VCaP (cell line): ENCODE data around the gene SLC22A7.

ENCODE experiments used
- H3K27ac ChIP-seq: fragments of 450-650 bp; 2 replicates; pipeline ENCODE4 v1.5.1; 2017
- TF ChIP-seq, protein P1 (sequence below): fragments of 450-650 bp; conservative IDR thresholded peaks from 2 replicates; pipeline ENCODE4 v1.5.1; 2017; ENCODE audit warnings: mild to moderate bottlenecking, moderate library complexity

The SLC22A7 gene

DNA sequence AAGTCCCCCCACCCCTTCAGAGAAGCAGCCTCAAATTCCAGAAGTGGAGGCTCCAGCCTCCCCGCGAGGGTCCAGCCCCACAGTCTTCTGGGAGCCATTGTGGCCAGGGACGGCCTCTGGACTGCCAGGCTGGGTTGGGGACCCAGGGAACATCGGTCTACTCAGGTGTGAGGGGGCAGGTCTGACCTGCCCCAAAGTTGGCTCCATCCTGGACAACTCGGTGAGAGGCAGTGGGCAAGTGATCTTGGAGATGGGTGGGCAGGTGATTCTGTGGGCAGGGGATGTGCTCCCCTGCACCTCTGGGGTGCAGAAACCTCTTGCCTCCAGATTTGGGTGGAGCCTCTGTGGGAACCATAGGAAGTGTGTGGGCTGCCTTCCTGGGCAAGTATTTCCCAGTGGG, 12.2 kb upstream of the SLC22A7 start:
- TF ChIP-seq, protein P1, sequence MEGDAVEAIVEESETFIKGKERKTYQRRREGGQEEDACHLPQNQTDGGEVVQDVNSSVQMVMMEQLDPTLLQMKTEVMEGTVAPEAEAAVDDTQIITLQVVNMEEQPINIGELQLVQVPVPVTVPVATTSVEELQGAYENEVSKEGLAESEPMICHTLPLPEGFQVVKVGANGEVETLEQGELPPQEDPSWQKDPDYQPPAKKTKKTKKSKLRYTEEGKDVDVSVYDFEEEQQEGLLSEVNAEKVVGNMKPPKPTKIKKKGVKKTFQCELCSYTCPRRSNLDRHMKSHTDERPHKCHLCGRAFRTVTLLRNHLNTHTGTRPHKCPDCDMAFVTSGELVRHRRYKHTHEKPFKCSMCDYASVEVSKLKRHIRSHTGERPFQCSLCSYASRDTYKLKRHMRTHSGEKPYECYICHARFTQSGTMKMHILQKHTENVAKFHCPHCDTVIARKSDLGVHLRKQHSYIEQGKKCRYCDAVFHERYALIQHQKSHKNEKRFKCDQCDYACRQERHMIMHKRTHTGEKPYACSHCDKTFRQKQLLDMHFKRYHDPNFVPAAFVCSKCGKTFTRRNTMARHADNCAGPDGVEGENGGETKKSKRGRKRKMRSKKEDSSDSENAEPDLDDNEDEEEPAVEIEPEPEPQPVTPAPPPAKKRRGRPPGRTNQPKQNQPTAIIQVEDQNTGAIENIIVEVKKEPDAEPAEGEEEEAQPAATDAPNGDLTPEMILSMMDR, result no peak
- H3K27ac ChIP-seq, result no peak overlapping the region

DNA sequence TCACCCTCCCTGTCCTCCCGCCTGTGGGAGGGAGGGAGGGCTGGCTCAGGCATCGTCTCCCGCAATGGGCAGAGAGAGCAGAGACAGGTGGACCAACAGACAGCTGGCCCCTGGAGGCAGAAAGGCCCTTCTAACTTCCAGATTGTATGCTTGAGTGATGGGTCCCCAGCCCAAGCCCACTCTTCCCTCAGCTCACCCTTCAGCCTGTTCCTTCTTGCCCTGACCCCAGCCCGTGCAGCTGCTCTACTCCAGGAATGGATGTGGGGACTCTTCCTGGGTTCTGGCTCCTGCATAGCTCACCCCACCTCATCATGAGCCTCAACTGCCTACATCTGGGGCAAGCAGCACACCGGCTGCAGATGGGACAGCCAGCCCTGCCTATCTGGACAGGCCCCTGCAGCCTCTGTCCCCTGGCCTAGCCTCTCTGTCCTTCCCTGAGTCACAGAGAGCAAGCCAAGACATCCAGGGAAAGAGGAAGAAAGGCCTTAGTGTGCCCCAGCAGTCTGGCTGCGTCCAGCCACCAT, 11.5 kb upstream of the SLC22A7 start:
- no peak overlapping the region for H3K27ac ChIP-seq

DNA sequence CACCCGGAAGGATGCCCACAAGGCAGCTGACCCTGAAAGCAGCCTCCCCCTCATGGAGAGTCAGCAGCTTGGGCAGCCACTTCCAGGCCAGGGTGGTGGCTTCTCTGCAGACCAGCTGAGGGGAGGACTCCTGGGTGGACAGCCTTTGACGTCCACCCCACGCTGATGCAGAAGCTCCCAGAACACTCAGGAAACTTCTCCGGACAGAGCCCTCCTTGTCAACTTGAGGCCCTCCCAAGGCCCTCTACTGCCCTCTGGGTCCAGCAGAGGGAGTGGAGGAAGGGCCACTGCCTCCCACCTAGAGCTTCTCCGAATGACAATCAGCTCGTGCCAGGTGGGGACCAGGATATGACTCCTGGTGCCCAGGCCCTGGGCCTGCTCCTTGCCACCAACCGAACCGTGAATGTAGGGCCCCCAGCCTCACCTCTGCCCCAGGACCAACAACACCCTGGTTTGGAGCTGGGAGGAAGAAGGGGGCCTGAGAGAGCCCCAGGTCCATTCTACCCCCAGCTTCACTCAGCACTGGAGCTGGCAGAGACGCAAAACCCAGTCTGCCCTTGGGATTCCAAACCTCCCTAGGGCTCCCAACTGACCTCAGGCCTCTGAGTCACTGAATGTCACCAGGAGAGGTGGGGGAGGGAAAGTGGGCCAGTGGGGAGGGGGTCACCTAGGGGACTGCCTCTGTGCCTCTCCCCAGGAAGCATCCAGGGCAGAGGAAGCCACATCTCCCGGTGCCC, 10.9 kb upstream of the SLC22A7 start:
- TF ChIP-seq, protein P1, result no peak
- no peak overlapping the region for H3K27ac ChIP-seq

More for the DNA sequence above, 11.5 kb upstream of the SLC22A7 start:
- TF ChIP-seq, protein P1, result no peak

DNA sequence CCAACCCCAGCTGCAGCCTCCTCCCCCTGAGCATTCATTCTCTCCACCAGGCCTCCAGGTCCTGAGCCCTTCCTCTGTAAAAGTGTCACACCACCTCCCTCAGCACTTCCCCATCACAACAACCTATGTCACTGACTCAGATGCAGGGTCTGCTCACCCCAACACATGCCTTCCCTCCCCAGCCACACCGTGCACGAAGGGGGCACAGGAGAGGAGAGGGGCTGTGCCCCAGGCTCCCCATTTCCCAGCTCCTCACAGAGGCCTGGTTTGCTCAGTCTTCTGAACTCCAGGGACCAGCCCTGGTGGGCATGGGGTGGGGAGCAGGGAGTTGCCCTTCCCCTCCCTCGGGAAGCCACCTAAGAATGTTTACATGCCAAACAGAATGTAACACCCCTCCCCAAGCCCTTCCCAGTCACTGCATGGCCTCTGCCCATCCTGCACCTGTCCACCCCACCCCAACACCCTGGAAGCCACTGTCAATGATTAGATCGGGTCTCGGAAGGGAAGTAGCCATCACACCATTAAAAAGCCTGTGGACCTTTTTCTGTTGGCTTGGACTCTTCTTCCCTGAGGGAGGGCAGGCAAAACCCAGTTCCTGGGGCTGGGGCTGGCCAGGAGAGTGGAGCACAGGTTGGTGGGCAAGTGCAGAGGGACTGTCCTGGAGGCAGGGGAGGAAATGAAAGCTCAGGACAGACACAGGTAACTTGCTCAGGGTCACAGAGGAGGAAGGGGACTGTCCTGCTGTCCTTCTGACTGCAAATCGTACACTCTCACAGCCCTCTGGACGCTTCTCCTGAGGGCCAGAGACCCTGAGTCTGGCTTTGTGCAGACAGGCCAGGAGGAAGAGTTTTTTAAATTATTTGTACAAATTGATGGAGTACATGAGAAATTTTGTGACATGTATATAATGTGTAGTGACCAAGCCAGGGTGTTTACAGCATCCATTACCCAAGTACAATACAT, 10.1 kb upstream of the SLC22A7 start:
- no peak overlapping the region for H3K27ac ChIP-seq
- TF ChIP-seq, protein P1, result no peak

DNA sequence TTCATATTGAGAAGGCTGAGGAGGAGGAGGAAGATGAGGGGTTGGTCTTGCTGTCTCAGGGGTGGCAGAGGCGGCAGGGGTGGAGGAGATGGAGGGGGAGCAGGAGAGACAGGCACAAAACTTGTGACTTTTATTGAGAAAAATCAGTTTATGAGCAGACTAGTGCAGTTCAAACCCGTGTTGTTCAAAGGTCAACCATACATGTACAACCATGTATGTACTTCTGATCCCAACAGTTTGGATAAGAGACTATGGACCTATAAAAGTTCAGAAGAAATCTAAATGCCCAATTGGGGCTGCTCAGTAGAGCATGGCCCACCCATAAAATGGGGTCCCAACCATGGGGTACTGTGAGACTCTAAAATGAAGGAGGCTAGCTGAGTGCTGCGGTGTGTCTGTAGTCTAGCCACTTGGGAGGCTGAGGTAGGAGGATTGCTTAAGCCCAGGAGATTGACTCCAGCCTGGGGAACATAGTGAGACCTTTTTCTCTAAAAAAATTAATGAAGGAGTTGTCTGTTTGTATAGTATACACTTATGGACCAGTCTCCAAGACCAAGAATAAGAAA, 7.6 kb upstream of the SLC22A7 start:
- TF ChIP-seq, protein P1, result no peak
- no peak overlapping the region for H3K27ac ChIP-seq

DNA sequence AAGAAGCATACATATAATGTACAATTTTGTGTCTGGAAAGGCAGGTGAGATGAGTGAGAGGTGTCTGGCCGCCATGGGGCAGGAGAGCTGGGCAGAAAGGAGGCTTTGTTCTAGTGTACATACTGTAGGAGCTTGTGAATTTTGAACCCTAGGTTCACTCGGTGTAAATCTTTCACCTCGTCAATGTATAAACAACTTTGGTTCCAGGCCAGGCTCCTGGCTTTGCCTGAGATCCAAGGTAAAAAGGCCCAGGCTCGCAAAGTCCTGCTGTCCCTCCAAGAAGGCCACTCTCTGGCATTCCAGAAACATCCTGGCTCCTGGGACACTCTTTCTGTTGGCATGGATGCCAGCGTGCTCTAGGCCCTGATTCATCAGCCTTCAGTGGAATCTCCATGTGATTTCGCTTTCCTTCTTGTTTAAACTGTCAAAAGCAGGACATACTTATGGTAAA, 7.1 kb upstream of the SLC22A7 start:
- TF ChIP-seq, protein P1, result no peak
- no peak overlapping the region for H3K27ac ChIP-seq

DNA sequence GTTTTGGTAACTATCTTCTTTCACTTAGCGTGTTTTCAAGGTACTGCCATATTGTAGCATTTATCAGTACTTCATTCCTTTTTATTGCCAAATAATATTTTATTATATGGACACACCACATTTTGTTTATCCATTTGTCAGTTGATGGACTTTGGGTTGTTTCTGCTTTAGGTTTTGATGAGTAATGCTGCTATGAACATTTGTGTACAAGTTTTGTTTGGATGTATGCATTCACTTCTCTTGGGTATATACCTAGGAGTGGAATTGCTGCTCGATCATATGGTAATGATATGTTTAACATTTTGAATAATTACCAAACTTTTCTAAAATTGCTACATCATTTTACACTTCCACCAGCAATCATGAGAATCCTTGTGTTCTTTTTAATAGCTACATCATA, 6.4 kb upstream of the SLC22A7 start:
- TF ChIP-seq, protein P1, result no peak
- no peak overlapping the region for H3K27ac ChIP-seq
